CD4-positive, alpha-beta T cell treated with Interleukin-6 at 100 ng/mL for 8 hours (primary cell): Measurements from ENCODE around the gene OPN1MW3.
"Not testable (repeated sequence)": the region's sequence is repeated elsewhere in the genome, so short reads cannot be mapped to it uniquely, and the experiment has no call there.

Source experiments
- DNase-seq: peaks from one replicate; pipeline ENCODE4 v3.0.0-alpha.2; 2020; ENCODE audit warnings: mixed read lengths, low spot score

The OPN1MW3 gene

DNA sequence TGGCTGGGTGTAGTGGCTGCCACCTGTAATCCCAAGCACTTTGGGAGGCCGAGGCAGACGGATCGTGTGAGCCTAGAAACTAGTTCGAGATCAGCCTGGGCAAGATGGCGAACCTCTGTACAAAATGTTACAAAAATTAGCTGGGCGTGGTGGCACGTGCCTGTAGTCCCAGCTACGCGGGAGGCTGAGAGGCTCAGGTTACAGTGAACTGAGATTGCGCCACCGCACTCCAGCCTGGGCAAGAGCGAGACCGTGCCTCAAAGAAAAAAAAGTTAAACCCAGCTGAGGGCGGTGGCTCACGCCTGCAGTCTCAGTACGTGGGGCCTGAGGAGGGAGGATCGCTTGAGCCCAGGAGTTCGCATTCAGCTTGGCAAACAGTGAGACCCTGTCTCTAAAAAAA, 39.3 kb downstream of the OPN1MW3 start:
- no peak for DNase-seq

DNA sequence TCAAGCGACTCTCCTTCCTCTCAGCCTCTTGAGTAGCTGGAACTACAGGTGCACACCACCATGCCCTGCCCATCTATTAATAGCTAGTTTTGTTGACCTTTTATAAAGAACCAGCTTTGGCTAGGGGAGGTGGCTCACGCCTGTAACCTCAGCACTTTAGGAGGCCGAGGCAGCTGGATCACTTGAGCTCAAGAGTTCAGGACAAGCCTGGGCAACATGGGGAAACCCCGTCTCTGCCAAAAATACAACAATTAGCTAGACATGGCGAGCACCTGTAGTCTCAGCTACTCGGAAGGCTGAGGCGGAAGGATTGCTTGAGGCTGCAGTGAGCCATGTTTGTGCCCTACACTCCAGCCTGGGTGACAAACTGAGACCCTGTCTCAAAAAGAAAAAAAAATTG, 40.9 kb downstream of the OPN1MW3 start:
- no peak for DNase-seq

DNA sequence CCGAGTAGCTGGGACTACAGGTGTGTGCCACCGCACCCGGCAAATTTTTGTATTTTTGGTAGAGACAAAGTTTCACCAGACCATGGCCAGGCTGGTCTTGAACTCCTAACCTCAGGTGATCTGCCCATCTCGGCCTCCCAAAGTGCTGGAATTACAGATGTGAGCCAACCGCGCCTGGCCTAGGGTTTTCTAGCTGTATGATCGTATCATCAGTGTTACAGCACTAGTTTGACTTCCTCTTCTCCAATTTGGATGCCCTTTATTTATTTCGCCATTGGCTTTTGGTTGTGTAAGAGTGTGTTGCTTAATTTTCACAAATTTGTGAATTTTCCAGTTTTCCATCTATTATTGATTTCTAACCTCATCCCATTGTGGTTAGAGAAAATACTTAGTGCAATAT, 43.4 kb downstream of the OPN1MW3 start:
- DNase-seq, result no peak

DNA sequence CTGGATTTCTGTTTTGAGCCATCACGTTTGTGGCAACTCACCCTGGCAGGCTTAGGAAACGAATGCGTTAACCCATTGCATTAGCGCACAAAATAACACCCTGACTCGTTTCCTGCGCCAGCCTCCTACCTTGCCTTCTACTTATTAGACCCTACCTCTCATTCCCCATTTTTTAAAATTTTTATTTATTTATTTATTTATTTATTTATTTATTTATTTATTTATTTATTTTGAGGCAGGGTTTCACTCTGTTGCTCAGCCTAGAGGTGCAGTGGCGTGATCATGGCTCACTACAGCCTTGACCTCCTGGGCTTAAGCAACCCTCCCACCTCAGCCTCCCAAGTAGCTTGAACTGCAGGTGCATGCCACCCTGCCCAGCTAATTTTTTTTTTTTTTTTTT, 45.6 kb downstream of the OPN1MW3 start:
- DNase-seq, result not testable (repeated sequence)

DNA sequence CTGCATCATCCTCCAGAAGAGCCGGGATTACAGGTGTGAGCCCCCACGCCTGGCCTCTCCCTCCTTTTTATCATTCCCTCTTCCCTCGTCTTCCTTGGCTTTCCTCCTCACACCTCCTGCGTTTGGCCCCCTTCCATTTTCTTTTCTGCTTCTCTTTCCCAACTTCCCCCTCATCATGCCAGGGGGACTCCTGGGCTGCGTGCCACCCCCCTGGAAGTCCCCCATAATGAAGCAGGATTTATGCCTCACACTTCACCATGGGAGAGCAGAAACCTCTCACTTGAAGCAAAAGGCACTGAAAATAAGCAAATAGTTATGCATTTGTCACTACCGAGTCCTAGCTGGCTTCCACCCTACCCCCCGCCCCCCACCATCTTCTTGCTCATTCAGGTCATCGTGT, 46.1 kb downstream of the OPN1MW3 start:
- DNase-seq, result no peak

DNA sequence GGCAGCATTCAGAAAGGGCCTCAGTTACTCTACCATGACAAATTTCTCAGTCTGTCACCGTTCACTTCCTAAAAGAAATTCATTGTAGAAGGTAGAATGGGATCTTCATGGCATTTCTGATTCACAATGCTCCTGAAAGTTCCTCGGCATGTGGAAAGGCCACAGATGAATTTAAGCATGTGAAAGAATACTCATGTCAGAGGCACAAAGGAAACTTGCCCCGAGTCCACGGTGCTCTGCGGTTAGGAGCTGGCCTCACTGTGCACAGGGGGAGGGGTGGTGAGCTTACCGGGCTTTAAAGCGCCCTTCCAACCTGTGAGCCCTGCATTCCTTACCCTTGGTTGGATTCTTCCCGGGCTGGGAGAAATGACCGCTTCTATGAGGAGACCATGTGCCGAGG, 47.5 kb downstream of the OPN1MW3 start:
- DNase-seq, result no peak

DNA sequence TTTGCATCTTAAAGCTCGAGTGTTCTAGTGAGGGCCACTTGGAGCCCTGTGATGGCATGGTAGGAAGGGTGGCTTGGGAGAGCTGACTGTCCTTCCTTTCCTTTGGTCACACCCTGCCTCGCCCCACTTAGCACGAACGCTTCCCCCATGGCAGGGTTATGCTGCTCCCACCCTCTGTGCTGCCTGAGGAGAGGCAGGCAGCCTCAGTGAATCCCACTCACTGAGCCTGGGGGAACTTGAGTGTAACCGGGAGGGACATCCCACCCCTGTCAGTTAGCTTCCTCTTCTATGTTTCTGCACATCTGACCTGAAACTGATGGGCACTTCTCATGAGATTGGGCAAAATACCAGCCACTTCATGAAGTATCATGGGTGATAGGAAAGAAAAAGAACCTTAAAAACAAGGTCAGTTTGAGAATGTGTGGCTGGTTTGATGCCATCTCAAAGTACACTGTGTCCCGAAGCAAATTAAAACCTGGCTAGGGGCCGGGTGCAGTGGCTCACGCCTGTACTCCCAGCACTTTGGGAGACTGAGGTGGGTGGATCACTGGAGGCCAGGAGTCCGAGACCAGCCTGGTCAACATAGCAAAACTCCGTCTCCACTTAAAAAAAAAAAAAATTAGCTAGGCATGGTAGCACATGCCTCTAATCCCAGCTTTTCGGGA, 48.3 kb downstream of the OPN1MW3 start:
- DNase-seq, result no peak

DNA sequence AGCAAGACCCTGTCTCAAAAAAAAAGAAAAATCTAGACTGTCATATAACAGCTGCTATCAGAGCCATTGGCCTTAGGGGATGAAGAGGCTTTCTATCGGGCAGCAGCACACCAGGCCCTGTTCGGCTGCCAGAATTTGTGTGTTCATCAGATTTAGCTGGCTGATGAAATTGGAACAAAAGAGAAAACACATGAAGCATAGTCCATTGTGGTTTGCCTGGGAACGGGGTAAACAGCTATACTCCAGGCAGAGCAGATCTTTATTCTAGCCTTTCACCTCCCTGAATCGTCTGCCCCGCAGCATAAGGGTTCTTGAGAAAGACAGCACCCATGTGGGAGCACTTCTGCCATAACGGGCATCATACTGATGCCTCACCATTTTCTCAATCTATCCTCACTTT, 49.8 kb downstream of the OPN1MW3 start:
- DNase-seq, result no peak

DNA sequence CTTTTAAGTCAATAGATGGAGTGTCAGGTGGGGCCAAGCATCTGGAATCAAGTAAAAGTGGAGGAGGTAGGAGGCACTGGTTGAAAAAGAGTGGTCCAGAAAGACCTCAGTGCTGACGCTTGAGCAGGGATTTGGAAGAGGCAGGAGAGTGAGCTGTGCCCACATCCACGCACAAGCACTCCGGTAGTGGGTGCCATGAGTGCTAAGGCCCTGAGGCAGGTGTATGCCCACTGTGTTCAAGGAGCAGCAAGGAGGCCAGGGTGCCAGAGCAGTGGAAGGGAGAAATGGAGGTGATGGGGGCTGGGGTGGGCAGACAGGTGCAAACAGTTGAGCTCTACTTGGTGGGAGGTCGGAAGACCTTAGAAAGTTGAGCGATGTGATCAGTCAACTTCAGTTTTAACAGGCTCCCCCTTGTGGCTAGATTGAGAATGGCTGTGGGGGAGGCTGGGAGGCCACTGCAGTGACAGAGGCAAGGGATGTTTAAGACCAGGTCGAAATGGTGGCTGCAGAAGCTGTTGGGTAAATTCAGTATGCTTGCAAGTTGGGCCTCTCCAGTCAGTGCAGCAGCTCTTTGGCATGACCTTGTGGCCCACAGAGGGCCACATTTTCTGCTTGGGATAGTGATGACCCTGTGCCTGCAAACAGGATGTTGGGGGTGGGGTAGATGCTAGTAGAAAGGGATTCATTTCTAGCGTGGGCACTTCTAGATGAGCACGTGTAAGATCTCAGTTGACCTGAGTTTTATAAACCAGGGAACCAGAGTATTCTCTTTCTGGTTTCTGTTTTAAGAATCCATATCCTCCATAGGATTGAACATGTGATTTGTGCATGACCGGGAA, 50.9 kb downstream of the OPN1MW3 start:
- DNase-seq, result peak; percentile 77

DNA sequence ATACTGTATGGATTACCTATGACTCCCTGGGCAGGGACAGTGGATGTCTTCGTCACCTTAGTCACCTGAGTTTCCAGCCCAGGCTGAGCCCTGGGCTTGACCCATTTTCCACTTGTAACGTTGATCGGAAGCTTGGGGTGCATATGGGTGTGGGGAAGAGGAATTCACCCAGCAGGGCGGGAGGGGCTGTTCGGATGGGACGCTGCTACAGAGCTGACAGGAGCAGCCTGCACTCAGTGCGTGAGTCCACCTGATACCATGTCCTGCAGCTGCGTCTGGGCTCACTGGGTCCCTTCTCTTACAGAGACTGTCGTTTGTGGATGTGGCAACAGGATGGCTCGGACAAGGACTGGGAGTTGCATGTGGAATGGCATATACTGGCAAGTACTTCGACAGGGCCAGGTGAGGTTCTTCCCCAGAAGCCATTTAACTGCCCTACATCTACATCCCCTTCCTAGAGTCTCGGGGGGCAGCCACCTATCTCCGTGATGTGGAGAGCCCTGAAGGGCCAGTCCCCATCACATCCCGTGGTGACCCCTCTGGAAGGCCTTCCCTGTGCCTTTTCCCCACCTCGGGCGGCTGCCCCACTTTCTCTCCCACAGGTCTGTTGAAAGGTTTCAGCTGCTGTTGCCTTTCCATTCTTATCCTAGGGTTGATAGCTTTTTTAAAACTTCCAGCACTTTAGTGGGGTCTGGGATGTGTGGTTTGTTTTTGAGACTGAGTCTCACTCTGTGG, 51.8 kb downstream of the OPN1MW3 start:
- DNase-seq, result no peak

DNA sequence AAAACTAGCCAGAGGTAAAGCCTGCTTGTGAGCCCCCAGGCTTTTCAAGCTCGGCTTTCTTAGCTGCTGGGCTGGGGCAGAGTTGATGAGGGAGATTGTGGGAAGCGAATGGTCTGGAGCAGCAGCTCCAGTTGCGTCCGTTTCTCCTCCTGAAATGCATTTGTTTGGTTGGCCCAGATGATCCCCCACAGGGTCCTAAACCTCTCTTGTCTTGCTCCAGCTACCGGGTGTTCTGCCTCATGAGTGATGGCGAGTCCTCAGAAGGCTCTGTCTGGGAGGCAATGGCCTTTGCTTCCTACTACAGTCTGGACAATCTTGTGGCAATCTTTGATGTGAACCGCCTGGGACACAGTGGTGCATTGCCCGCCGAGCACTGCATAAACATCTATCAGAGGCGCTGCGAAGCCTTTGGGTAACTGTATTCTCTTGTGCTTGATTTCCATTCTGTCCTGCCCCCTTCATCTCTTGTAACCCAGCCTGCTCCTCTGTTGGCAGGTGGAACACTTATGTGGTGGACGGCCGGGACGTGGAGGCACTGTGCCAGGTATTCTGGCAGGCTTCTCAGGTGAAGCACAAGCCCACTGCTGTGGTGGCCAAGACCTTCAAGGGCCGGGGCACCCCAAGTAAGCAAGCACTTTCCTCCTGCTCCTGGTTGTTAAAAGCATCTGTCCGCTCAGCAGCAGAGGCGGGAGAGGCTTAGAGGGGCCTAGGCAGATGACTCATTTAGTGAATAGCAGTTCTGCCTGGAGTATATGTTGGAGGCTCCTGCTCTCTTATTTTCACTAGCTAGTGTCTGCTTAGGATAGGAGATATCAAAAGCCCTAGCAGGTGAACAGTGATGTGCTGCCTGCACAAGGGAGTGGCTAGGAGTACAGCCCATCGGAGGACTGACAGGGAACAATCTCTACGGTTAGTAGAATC, 53.5 kb downstream of the OPN1MW3 start:
- no peak for DNase-seq

DNA sequence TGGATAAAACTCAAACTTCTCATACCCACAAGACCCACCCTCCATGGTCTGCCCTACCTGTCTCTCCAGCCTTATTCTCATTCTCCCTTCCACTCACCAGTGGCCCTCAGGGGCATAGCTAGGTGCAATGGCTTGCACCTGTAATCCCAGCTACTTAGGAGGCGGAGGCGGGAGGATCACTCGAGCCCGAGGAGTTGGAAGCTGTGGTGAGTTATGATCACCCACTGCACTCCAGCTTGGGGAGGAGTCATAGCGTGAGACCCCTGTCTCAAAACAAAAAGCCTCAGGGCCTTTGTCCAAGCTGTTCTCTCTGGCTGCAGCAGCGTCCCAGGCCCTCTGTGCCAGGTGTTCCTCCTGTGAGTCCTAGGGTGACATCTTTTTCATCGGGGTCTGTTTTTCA, 54.7 kb downstream of the OPN1MW3 start:
- DNase-seq, result no peak

DNA sequence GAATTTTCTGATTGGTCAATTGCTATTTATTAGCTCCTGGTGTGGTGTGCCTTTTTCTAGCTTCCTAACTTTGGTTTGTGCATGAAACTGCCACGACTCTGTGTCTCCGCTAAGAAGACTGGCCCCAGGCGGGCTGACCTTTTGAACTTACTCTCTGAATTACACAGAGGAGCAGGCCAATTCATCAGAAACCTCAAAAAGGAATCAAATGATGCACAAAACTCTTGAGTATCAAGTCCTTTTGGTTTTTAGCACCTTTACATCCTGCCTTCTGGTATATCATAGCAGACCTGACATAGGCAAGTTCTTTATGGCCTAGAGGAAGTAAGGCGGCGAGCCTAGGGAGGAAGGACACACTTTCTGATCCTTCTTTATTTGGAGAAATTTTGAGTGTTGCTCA, 55.8 kb downstream of the OPN1MW3 start:
- DNase-seq, result no peak

DNA sequence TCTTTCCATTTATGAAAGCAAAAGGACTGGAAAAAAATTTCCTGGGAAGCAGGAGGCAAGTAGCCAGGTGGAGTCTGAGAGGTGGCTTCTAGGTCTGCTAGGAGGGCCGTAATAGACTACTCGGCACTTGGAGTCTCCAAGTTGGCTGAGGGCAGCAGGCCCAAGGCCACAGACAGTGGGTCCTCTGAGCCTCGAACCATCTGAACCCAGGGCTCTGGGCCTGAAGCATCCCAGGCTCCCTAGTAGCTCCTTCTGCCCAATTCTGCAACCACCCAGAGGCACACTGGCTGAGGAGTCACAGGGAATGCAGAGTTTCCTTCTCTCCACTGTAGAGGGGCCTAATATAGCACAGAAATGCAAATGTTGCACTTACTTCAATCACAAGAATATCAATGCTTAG, 58.0 kb downstream of the OPN1MW3 start:
- DNase-seq, result no peak

DNA sequence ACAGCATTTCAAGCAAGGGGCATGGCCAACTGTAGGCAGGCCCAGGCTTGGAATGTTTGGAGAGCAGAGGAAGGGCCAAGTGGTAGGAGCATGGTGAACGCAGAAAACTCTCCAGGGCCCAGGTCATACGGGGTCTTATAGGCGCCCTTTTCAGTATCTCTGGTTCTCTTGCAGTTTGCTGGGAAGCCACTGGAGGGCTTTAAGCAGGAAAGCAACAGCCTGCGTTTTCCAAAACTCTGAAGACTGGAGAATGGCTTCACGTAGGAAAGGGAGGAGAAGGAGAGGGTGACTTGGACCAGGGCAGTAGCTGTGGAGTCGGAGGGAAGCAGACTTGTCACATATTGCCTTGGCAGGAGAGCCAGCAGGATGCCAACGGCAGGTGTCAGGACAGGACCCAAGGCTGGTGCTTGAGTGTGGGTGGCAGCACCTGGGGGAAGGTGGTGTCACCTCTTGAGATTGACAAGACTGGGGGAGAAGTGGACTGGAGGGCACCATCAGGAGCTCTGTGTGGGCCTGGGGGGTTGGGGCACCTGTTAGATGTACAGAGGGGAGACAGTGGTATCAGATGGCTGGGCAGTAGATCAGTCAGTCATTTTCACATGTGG, 60.1 kb downstream of the OPN1MW3 start:
- DNase-seq, result no peak

DNA sequence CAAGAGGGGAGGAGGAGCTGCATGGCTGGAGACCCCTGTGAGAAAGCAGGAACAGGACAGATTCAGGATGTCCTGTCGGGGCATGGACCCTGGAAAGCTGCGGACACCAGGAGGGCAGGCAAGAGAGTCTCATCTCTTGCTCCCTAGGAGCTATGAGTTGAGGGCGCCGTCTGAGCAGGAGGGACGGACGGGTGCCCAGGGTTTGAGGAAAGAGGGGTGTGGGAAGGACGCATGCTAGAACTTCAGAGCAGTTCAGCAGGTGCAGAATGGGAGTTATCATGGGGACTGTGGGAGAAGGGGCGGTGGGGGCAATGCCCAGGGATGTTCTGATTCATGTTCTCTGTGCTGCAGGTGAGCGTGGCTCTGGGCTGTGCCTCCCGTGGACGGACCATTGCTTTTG, 63.0 kb downstream of the OPN1MW3 start:
- DNase-seq, result no peak
